NCI-H446 treated with DMSO at 0.1 percent for 48 hours (cell line): Measurements from ENCODE around the gene GRID1.
"Not testable (repeated sequence)": the region's sequence is repeated elsewhere in the genome, so short reads cannot be mapped to it uniquely, and the experiment has no call there.

ENCODE experiments used
- DNase-seq: peaks from one replicate; lab custom pipeline; 2025; lab: John Stamatoyannopoulos, UW

GRID1 gene

DNA sequence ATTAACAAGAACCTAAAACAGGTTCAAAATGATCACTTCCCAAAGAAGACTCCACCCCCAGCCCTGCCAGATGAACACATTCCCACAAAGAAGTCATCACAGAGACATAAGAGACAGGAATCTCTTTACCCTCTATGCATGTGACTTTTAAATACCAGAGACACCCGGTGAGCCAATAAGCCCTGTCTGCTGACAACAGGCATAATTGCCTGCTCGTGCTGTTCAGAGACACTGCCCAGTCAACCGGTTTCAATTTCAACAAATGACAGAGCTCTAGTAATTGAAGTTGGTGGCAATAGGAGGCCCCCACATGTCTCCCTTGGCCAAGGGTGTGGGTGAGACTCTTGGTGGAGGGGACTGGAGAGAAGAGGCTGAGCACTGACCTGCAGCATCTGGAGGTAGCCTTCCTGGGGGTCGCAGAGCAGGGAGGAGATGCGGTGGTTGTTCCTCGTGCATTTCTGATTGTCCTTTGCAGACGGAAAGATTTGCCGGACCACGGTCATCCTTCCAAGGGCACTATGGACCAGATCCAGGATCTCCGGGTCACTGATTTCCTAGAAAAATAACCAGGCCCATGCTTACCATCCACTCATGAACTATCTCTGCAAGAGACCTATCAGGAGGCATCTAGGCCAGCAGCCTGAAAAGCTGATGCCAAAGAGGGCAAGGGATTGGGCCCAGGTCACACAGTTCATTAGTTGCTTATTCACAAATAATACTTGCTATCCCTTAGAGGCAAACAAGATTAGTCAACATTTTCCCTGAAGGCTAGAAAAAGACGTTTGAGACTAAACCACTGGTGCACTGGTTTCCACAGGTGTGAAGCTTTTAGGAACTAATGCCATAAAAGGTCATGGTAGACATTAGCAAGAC is 497.7 kb downstream of the GRID1 start:
- no peak for DNase-seq

DNA sequence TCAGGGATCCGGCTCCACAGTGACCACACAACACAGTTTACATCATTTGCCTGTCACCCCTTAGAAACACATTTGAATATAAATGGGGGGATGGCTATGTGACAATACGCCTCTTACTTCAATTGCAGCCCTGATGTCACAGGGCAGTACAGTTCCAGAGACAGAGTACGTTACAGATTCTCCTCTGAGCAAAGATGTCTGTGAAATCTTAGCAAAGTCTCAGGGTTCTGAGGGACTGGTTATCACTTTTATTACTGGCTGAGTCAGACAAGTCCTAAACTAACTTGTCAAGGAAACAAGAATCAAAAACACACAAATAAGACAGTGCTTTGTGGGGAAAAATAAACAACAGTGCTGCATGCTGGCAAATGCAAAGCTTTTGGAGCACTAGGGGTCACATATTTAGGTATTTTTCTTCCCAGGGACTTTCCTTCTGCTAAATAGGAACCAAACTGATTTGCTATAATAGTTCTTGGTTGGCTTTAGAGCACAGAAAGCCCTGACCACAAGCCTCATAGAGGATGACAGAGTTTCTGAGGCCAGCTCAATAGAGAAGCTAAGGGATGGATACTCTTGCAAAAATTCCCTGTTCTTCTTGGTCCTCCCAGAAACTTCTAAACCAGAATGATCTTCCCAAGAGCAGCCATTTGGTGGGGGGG is 501.6 kb downstream of the GRID1 start:
- DNase-seq = no peak

DNA sequence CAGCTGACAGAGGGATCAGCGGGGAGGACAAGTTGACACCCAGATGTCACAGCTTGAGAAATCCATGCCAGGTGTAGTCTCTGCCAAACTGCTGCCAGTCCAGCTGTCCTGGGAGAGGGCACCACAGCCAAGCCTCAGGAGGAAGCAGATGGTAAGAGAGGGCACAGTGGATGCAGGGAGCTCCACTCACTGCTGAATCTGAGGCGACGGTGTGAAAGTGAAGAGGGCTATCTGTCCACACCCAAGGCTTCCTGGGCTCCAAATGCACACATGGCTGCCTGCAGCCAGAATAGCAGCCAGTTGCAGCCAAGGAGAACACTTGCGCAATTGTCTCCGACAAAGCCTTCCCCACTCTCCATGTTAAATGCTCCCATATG is 502.4 kb downstream of the GRID1 start:
- DNase-seq = peak; percentile 25

DNA sequence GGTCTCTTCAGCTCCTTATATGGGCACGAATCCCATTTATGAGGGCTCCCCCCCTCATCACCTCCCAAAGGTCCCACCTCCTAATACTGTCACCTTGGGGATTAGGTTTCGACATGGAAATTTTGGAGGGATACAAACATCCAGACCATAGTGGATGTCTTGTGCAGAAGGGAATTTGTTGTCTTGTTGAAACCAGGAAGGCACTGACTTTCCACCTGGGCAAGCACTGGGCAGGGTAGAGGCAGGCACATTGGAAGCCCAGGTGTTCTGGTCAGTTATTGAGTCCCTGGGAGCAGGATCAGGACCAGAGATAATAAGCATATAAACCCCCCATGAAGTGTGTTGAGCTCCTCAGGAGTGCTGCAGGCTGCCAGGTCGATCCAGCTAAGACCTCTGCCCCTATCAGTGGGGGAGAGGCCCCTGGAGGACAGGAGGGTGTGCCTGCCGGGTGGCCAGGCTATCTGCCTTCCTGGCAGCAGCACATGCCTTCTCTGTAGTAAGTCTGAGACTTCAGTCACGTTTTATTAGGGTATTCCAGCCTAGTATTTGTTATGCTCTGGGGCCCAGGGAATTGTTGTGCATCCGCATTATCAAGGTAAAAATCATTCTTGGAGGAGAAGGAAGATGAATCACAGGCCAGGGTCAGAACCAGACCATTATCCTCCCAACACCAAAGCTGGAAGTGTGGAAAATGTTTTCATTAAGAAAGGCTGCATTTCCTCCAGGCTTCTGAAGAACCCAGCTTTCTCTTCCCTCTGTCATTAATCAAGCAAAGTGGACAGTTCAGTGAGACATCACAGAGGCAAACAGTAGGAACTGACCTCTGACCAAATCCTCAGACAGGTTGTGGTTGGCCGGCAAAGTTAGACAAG is 503.1 kb downstream of the GRID1 start:
- no peak for DNase-seq

DNA sequence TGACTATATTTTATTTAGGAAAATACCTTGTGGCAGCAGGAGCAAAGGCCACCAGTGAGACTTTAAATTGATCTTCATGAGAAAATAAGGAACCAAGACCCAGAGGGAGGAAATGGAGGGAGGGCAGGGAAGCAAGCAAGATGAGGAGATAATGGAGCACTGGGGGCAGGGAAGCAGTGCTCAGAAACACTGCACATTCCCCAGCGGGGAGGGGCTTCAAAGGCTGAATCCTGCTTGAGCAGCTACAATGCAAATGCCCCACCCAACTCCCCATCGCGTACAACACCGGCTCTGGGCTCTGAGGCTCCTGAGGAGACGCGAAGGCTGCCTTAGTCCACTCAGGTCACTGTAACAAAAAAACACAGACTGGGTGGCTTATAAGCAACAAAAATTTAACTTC is 503.8 kb downstream of the GRID1 start:
- no peak for DNase-seq

DNA sequence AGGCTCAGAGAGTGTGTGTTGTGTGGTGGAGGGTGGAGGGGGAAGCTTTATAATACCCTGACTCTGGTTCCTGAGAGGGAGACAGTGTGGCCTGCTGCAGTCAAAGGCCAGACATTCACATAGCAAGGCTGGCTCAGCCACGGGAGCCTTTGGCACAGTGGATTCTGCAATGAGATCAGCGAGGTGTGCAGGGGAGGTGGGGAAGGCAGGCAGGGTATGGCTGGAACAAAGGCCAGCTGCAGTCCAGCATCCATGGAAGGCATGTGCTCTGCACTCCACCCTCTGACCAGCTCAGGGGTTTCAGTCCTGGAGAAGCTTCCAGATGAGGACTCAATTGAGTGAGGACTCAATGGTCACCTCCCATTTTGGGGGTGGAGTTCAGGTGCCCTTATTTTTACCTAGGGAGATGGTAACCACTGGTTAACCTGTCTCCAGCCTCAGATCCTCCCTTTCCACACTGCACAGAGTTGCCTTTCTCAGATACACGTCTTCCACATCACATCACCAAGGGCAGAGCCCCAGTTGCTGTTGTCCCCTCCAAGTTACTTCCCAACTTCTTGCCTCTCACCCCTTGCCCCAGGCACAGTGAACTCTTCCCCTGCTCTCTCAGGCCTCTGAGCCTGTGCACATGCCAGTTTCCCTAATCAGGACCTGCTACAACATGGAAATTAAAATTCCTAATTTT is 504.9 kb downstream of the GRID1 start:
- no peak for DNase-seq

DNA sequence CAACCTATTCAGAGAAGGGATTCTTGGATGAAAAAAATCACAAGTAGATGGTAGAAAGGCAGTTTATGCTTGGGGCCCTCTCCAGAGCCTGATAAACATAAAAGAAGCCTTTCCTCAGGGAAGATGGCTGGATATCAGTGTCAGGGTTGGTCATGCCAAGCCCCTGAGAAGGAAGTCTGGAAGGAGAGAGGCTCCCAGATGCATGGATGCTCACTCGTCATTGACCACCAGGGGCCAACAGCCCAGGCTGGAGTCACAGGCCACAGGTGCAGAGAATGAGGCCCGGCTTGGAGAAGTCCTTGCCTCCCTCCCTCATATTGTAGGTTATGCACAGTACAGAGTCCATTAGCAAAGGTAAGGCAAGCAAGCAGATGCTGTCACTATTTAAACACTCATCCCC is 506.7 kb downstream of the GRID1 start:
- DNase-seq = no peak

DNA sequence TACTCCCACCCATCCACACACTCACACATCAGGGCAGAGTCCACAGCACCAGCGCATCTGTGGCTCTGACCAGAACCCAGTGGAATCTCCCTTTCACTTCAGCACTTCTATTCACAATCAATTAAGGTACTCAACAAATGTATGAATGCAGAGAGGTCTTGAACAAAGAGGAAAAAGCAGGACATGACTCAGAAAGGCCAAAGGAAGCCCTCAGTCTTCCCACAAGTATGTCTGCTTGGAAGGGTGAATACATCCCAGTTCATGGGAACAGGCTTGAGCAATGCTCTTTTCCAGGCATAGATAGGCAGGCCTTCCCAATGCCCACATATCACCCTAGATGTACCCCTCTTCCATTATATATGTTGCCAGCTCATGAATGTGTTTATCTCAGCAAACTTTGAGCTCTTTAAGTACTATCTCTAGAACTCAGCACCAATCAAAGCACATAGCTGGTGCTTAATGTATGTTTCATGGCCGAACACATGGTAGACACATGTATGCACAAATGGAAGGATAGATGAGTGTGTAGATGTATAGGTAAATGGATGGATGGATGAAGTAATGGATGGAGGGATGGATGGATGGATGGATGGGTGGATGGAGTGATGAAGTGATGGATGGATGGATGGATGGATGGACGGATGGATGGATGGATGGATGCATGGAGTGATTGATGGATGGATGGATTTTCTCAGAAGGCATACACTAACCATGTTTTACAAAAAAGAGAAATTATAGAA is 507.6 kb downstream of the GRID1 start:
- DNase-seq = no peak

DNA sequence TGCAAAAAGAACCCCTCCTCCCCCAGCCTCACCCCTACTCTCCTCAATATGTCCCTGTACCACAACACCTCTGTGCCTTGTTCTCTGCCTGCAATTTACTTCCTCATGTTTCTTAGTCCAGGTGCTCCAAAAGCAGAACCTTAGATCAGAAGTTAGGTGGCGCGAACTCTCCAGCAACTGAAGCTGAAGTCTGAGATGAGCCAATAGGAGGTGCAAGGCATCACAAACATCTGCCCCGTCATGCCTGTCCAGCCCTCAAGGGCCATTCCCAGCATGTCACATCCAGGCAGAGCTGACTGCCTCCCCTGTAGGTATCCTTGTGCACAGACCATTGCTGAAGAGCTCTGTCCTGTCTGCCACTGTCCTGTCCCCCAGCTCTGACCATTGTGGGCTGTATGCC is 508.8 kb downstream of the GRID1 start:
- DNase-seq = no peak

DNA sequence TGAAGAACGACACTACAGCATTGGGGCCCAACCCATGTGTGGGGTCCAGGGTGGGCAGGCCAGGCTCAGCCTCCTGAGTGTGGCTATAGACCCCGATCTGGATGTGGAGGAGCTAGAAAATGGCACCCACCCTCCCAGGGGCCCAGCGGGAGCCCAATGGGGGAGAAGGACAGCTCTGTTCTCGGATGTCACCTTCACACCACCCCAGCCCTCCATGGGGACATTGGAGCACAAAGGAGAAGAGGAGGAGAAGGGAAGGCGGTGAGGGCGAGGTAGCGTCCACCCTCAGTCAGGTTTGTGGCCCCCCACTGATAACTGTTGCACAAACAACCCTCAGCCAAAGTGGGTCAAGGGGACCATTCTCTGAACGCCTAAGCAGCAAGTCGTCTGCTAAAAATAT is 509.3 kb downstream of the GRID1 start:
- no peak for DNase-seq

DNA sequence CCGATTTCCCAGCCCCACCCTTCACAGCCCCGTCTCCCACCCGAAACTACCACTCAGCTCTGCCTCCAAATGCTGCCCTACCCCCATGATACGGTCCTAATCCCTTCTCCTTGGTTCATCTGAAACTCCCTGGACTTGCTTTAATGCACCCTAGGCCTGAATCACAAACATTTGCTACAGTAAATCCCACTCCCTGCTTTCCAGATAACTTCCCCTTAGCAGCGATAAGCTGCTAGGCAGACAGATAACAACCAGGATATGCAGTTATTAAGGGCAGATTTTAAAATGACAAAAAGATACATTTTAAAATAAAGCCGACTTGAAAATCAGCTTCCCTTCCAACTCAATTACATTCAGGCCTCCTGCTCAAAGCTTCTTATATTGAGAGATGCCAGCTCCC is 514.7 kb downstream of the GRID1 start:
- DNase-seq = no peak

DNA sequence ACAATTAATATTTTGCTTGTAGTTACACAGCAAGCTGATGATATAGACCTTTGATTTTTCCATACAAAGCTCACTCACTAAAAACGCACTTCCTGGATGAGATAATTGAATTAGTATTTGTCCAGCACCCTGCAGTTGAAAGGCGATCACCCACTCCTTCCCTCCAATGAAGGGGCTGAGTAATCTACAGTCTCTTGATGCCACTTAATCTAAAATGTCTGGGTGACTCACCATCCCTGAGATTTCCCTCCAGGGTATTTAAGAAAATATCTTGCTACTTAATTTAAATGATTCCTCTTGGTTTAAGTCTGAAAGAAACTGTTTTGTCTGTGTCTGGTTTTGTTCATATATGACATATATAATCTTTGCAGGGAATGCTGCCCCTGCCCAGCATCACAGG is 515.3 kb downstream of the GRID1 start:
- no peak for DNase-seq

DNA sequence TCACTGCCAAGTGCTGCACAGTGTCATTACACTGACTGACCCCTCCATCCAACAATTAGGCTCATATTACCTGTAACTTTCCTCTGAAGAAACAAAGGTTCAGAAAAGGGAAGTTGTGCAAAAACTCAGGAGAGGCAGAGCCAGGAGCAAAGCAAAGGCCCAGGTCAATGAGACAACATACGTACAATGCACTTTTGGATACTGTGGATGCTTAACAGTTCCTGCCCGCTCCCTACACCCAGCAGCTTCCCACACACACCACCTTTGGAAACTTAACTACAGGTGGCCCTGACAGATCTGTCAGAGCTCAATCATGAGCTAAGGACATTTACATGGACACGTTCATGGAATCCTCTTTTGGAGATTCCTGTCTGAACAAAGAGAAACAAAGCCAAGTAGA is 515.9 kb downstream of the GRID1 start:
- DNase-seq = no peak

DNA sequence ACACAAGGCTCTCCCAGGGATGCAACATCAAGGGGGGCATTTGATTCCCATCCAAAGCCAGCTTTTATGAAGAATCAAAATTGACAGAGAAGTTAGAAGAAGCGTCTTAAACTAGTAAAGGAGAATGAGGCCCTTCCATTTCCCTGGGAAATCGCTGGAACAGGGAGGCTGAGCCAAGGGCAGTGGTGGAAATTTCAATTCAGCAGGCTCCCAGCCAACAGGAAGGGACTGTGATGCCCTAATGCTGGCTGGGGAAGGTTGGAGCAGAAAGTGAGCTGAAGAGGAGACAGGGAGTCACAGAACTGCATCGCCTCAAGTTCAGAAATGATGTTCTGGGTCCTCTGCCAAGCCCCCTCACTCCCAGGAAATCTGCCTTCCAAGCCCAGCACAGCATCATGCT is 517.3 kb downstream of the GRID1 start:
- DNase-seq = no peak

DNA sequence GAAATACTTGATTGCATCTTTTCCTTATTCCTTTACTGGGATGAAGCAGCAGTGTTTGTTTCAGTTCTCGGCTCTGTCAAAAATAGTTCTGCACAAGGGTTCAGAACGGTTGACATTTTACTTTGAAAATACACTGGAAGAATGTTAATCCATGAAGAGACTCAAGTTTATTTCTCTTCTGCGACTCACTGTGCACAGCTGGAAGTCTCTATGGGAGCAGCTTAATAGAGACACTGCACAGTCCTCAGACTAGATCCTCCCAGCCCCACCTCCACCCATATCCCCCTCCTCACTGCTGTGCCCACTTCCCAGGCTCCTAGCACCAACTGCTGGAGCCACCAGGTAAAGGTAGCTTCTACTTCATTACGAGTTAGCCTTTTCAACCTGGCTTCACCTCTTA is 517.8 kb downstream of the GRID1 start:
- no peak for DNase-seq

DNA sequence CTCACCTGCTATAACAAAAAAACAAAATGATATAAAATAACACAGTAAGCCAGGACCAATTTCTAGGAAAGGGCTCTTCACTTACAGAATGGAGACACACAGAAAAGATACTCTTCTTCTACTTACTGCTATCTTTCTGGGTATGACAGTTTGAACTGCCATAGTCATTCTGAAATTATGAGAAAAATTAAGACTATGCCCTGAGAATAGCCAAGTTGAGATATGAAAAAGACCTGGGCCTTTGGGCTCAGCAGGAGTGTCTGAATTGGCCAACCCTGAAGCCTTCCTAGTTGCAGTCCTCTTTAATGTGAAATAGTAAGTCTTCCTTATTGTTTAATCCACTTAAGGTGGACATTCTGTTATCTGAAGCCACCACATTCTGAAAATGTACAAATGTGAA is 519.5 kb downstream of the GRID1 start:
- no peak for DNase-seq

DNA sequence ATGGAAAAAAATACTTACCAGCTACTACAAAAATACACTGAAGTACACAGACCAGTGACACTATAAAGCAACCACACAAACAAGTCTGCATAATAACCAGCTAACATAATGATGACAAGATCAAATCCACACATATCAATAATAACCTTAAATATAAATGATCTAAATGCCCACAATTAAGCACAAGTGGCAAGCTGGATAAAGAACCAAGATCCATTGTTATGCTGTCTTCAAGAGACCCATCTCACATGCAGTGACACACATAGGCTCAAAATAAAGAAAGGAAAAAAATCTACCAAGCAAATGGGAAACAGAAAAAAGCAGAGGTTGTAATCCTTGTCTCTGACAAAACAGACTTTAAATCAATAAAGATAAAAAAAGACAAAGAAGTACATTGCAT is 527.9 kb downstream of the GRID1 start:
- DNase-seq = not testable (repeated sequence)

DNA sequence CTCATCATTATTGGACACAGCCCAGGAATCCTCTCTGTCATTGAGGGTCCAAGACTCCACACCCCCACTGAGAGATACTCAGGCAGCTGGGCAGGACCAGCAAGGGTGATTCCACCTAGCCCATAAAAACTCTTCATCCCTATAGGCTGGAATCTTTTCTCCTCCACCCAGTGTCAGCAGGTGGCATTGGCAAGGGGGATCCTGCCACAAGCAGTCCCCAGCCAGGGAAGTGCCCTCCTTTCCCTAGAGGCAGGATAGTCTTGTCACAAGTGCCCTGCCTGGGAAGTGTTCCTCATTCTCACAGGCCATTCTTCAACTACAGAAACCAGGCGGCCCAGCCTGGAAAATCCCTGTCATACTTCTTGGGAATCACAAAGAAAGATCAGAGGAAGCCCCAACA is 533.6 kb downstream of the GRID1 start:
- no peak for DNase-seq

DNA sequence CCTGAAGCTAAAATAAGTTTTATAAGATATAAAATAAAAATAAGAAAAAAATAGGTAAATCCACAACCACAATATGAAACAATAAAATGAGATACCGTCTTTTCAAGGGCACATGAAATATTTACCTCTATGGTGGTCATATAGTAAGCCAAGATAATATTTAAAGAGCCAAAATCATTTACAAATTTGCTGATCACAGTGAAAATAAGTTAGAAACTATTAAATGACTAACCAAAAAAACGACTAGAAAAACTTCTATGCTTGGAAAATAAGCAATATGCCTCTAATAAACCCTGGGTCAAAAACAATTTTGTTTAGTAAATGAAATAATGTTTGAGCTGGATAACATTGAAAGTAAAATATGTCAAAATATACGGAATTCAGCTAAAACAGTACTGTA is 535.2 kb downstream of the GRID1 start:
- DNase-seq = no peak

DNA sequence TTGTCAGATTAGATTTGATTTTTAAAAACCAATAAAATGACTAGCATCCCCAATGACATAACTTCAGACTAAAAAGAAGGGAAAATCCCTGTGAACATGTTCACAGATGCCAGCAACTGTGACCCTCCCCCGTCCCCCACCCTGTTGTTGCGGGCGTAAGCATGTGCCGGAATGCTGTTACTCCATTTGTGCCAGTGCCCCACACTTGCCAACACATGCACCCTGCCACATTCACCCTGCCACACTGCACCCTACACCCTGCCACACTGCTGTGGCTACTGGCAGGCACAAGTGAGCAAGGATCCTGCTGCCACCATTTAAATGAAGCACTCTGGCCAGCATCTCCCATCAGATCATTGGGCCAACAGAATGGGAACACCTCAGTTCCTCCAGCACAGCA is 540.2 kb downstream of the GRID1 start:
- DNase-seq = no peak

DNA sequence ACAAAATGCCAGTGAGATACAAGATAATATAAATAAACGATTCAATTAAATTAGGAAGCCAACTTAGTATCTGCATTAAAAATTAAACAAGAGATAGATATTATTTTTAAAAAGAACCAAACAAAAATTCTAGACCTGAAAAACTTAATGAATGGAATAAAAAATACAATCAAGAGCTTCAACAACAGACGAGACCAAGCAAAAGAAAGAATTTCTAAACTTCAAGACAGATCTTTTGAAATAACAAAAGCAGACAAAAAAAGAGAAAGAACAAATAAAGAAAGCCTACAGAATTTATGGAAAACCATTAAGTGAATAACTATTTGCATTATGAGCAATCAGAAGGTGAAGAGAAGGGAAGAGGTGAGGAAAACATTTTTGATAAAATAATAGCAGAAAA is 555.2 kb downstream of the GRID1 start:
- no peak for DNase-seq

DNA sequence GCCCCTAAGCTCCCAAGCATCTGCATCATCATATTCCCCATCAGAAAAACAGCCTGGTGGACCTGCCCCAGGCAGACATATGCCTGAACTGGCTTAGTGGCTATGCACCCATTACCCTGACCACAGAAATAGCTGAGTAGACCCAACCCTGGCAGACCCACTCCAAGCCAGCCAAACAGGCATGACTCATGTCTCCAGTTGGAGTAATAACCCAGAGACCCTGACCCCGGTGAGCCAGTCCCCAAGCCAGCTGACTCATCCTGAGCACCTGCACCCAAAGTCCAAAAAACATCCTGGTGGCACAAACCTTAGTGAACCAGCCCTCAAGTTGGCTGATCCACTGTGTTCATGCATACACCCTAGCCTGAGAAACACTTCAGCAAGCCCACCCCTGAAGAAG is 555.9 kb downstream of the GRID1 start:
- no peak for DNase-seq
